ENCODE results near the gene SLC29A1. TPM values are rescaled to one million over a fixed set of nuclear protein-coding genes. Genes with fewer than 3 reads are reported as not detected.

SLC29A1 gene
- total and polyA plus RNA-seq, 4 donors: 15.1 to 67.2 (median 16.7) TPM

- Histone ChIP-seq H3K27ac (ENCODE audit: low read depth in 1 of 2, low read length in 2 of 2) (no peak overlapping the region), H3K4me1 (ENCODE audit: control insufficient read depth in 4 of 4, insufficient read depth in 4 of 4, low read length in 3 of 4) (no peaks in the 10 kb centered on the region), H3K27me3 (ENCODE audit: control insufficient read depth in 4 of 4, insufficient read depth in 4 of 4, low read length in 3 of 4) (no peaks in the 10 kb centered on the region), H3K9ac (ENCODE audit: low read depth in 1 of 2, low read length in 2 of 2) (no peak overlapping the region), H3K36me3 (ENCODE audit: control insufficient read depth in 4 of 4, insufficient read depth in 3 of 4, low read depth in 1 of 4, low read length in 3 of 4) (no peaks in the 10 kb centered on the region), H3K9me3 (ENCODE audit: control insufficient read depth in 4 of 4, low read length in 3 of 4) (no peaks in the 10 kb centered on the region), H3K4me3 (ENCODE audit: low read depth in 1 of 3, low read length in 3 of 3) (no peak overlapping the region)
- 70% methylated on average over 9 of the region's 9 CpGs for WGBS
- no peak for DNase-seq (ENCODE audit: low spot score)
- TF ChIP-seq RAD21 (IDR thresholded peaks at IDR 0.05) (no peak), HNF4A (conservative IDR thresholded peaks at IDR 0.05) (no peak), SP1 (IDR thresholded peaks at IDR 0.05) (no peak)
Measured at GRCh38 chr6:44185953-44186634, 37.3 kb upstream of the SLC29A1 start.

- Histone ChIP-seq H3K4me1 (ENCODE audit: control insufficient read depth in 4 of 4, insufficient read depth in 4 of 4, low read length in 3 of 4) (no peaks in the 10 kb centered on the region), H3K9me3 (ENCODE audit: control insufficient read depth in 4 of 4, low read length in 3 of 4) (no peaks in the 10 kb centered on the region), H3K27ac (ENCODE audit: low read depth in 1 of 2, low read length in 2 of 2) (no peak overlapping the region), H3K4me3 (ENCODE audit: low read depth in 1 of 3, low read length in 3 of 3) (no peak overlapping the region), H3K27me3 (ENCODE audit: control insufficient read depth in 4 of 4, insufficient read depth in 4 of 4, low read length in 3 of 4) (no peaks in the 10 kb centered on the region), H3K36me3 (ENCODE audit: control insufficient read depth in 4 of 4, insufficient read depth in 3 of 4, low read depth in 1 of 4, low read length in 3 of 4) (no peaks in the 10 kb centered on the region), H3K9ac (ENCODE audit: low read depth in 1 of 2, low read length in 2 of 2) (no peak overlapping the region)
- WGBS: 82% methylated on average over 7 of the region's 7 CpGs
- DNase-seq (ENCODE audit: low spot score): no peak
- TF ChIP-seq FOXA1 (IDR thresholded peaks at IDR 0.05) (no peak), ZBTB33 (IDR thresholded peaks at IDR 0.05) (no peak), FOXA2 (IDR thresholded peaks at IDR 0.05) (no peak), HNF4A (conservative IDR thresholded peaks at IDR 0.05) (no peak), NR2F2 (IDR thresholded peaks at IDR 0.05) (peak; percentile 23), MAX (IDR thresholded peaks at IDR 0.05) (no peak)
Measured at GRCh38 chr6:44186635-44187025, 36.8 kb upstream of the SLC29A1 start.

- H3K27ac ChIP-seq (ENCODE audit: low read depth in 1 of 2, low read length in 2 of 2): no peak overlapping the region
- H3K36me3 ChIP-seq (ENCODE audit: control insufficient read depth in 4 of 4, insufficient read depth in 3 of 4, low read depth in 1 of 4, low read length in 3 of 4): no peaks in the 10 kb centered on the region
- 82% methylated on average over 2 of the region's 2 CpGs for WGBS
- H3K9ac ChIP-seq (ENCODE audit: low read depth in 1 of 2, low read length in 2 of 2): no peak overlapping the region
- TF ChIP-seq CTCF (IDR thresholded peaks at IDR 0.05; ENCODE audit: low read depth, low read length, missing input control): no peak
- no peak for TF ChIP-seq FOXA2 (IDR thresholded peaks at IDR 0.05)
- TF ChIP-seq ATF3 (IDR thresholded peaks at IDR 0.05): no peak
- no peak for TF ChIP-seq SP1 (IDR thresholded peaks at IDR 0.05)
- no peaks in the 10 kb centered on the region for H3K4me1 ChIP-seq (ENCODE audit: control insufficient read depth in 4 of 4, insufficient read depth in 4 of 4, low read length in 3 of 4)
- H3K27me3 ChIP-seq (ENCODE audit: control insufficient read depth in 4 of 4, insufficient read depth in 4 of 4, low read length in 3 of 4): no peaks in the 10 kb centered on the region
- H3K4me3 ChIP-seq (ENCODE audit: low read depth in 1 of 3, low read length in 3 of 3): no peak overlapping the region
- DNase-seq (ENCODE audit: low spot score): no peak
- H3K9me3 ChIP-seq (ENCODE audit: control insufficient read depth in 4 of 4, low read length in 3 of 4): no peaks in the 10 kb centered on the region
Measured at GRCh38 chr6:44188819-44189218, 34.6 kb upstream of the SLC29A1 start.
